ENCODE measurements around the gene CNTN4.

DNA sequence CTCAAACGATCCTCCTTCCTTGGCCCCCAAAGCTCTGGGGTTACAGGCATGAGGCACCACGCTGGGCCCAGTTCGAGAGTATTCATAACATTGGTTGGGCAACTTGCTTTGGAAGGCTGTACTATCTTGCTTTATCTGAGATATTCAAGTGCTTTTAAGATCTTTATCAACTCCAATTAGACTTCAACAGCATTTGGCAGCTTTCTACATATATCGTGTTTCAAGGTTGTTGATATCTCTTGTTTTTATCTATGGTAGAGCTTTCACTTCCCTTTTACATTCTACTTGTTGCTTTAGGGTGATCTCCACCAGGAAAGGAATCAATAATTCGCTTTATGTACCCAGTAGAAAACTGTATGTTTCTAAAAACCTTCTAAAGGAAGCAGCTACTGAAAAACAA lies 616.2 kb downstream of the CNTN4 start:
- no peak for TF ChIP-seq POLR2A (IDR thresholded peaks at IDR 0.05)
- TF ChIP-seq, protein P1, sequence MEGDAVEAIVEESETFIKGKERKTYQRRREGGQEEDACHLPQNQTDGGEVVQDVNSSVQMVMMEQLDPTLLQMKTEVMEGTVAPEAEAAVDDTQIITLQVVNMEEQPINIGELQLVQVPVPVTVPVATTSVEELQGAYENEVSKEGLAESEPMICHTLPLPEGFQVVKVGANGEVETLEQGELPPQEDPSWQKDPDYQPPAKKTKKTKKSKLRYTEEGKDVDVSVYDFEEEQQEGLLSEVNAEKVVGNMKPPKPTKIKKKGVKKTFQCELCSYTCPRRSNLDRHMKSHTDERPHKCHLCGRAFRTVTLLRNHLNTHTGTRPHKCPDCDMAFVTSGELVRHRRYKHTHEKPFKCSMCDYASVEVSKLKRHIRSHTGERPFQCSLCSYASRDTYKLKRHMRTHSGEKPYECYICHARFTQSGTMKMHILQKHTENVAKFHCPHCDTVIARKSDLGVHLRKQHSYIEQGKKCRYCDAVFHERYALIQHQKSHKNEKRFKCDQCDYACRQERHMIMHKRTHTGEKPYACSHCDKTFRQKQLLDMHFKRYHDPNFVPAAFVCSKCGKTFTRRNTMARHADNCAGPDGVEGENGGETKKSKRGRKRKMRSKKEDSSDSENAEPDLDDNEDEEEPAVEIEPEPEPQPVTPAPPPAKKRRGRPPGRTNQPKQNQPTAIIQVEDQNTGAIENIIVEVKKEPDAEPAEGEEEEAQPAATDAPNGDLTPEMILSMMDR (IDR thresholded peaks at IDR 0.05): no peak

Measured in gastroesophageal sphincter (tissue), 3 donors.